Stimulated activated CD4-positive, alpha-beta T cell treated with anti-CD3 and anti-CD28 coated beads, Interleukin-2, amount 100 ng/mL, for 4 hours (primary cell): ENCODE results near the gene GALNT10.

ENCODE experiments used
- DNase-seq: peaks from one replicate; pipeline ENCODE4 v3.0.0-alpha.2; 2020; ENCODE audit warnings: low read depth

Gene GALNT10

GRCh38 chr5:154268073-154268472 lies 77.5 kb downstream of the GALNT10 start:
- DNase-seq: no peak

GRCh38 chr5:154269414-154269813 lies 78.9 kb downstream of the GALNT10 start:
- no peak for DNase-seq

- no peak for DNase-seq
Observed at GRCh38 chr5:154271466-154271865, 80.9 kb downstream of the GALNT10 start.

- no peak for DNase-seq
Observed at GRCh38 chr5:154271936-154272514, 81.5 kb downstream of the GALNT10 start.

GRCh38 chr5:154273028-154273617 lies 82.6 kb downstream of the GALNT10 start:
- DNase-seq: no peak

- no peak for DNase-seq
Observed at GRCh38 chr5:154273963-154274827, 83.7 kb downstream of the GALNT10 start.

- DNase-seq: no peak
Observed at GRCh38 chr5:154274828-154275185, 84.3 kb downstream of the GALNT10 start.

- no peak for DNase-seq
Observed at GRCh38 chr5:154275566-154275965, 85.0 kb downstream of the GALNT10 start.

- DNase-seq: no peak
Observed at GRCh38 chr5:154276261-154276972, 85.9 kb downstream of the GALNT10 start.

- no peak for DNase-seq
Observed at GRCh38 chr5:154276973-154277331, 86.4 kb downstream of the GALNT10 start.

GRCh38 chr5:154277499-154277898 lies 87.0 kb downstream of the GALNT10 start:
- DNase-seq: no peak

GRCh38 chr5:154278186-154278585 lies 87.7 kb downstream of the GALNT10 start:
- no peak for DNase-seq

- DNase-seq: no peak
Observed at GRCh38 chr5:154278908-154279307, 88.4 kb downstream of the GALNT10 start.

- no peak for DNase-seq
Observed at GRCh38 chr5:154284433-154284832, 93.9 kb downstream of the GALNT10 start.

GRCh38 chr5:154285661-154286408 lies 95.3 kb downstream of the GALNT10 start:
- DNase-seq: no peak

- DNase-seq: no peak
Observed at GRCh38 chr5:154286557-154286956, 96.0 kb downstream of the GALNT10 start.

- no peak for DNase-seq
Observed at GRCh38 chr5:154287136-154287535, 96.6 kb downstream of the GALNT10 start.

- no peak for DNase-seq
Observed at GRCh38 chr5:154288145-154288544, 97.6 kb downstream of the GALNT10 start.

GRCh38 chr5:154291917-154292316 lies 101.4 kb downstream of the GALNT10 start:
- no peak for DNase-seq

GRCh38 chr5:154293219-154293618 lies 102.7 kb downstream of the GALNT10 start:
- DNase-seq: no peak

- no peak for DNase-seq
Observed at GRCh38 chr5:154295551-154295950, 105.0 kb downstream of the GALNT10 start.
